GM18873 (cell line): ENCODE data around the gene VPS35L.

Experiments
- ATAC-seq: cut with Tn5 transposase; IDR thresholded peaks from one replicate; pipeline ENCODE4 v1.9.1; 2021; ENCODE audit warnings: mild to moderate bottlenecking, moderate library complexity, moderate number of reproducible peaks; ENCODE audit not compliant: unreplicated experiment, low FRiP score

Gene VPS35L

GRCh38 chr16:19555186-19555937, at the start of gene VPS35L:
VPS35L (plus strand) TSS chr16:19555703; CDS start chr16:19555730, 27 bp downstream.
- ATAC-seq, result peak; percentile 92

- ATAC-seq, result no peak
Observed at GRCh38 chr16:19506965-19507364, 48.5 kb upstream of the VPS35L start.

- ATAC-seq, result no peak
Observed at GRCh38 chr16:19507867-19508266, 47.6 kb upstream of the VPS35L start.

GRCh38 chr16:19512297-19512696, 43.2 kb upstream of the VPS35L start:
- ATAC-seq, result no peak

GRCh38 chr16:19513377-19514053, 42.0 kb upstream of the VPS35L start:
- ATAC-seq, result no peak

- no peak for ATAC-seq
Observed at GRCh38 chr16:19515757-19516156, 39.7 kb upstream of the VPS35L start.

GRCh38 chr16:19517424-19518089, 37.9 kb upstream of the VPS35L start:
- no peak for ATAC-seq

- ATAC-seq, result no peak
Observed at GRCh38 chr16:19518388-19518787, 37.1 kb upstream of the VPS35L start.

- ATAC-seq, result no peak
Observed at GRCh38 chr16:19520861-19521331, 34.6 kb upstream of the VPS35L start.

- peak; percentile 62 for ATAC-seq
Observed at GRCh38 chr16:19521471-19522396, 33.8 kb upstream of the VPS35L start, which contains the start of gene GDE1. GDE1 (minus strand) TSS chr16:19522098; CDS start chr16:19521964, 134 bp downstream.

- ATAC-seq, result no peak
Observed at GRCh38 chr16:19522397-19522732, 33.1 kb upstream of the VPS35L start.

- ATAC-seq, result no peak
Observed at GRCh38 chr16:19522760-19523159, 32.7 kb upstream of the VPS35L start.

GRCh38 chr16:19523184-19523558, 32.3 kb upstream of the VPS35L start:
- ATAC-seq, result no peak

- peak; percentile 57 for ATAC-seq
Observed at GRCh38 chr16:19523559-19524355, 31.7 kb upstream of the VPS35L start, which contains the start of gene CCP110. CCP110 (plus strand) TSS chr16:19523942; CDS start chr16:19527882, 3,940 bp downstream.

- no peak for ATAC-seq
Observed at GRCh38 chr16:19524356-19524615, 31.2 kb upstream of the VPS35L start.

GRCh38 chr16:19524616-19525384, 30.7 kb upstream of the VPS35L start:
- ATAC-seq, result no peak

GRCh38 chr16:19525385-19525723, 30.1 kb upstream of the VPS35L start:
- no peak for ATAC-seq

GRCh38 chr16:19527161-19527560, 28.3 kb upstream of the VPS35L start:
- ATAC-seq, result no peak

- ATAC-seq, result no peak
Observed at GRCh38 chr16:19528666-19529065, 26.8 kb upstream of the VPS35L start.
